ENCODE measurements around the gene KRT13.

Gene KRT13

DNA sequence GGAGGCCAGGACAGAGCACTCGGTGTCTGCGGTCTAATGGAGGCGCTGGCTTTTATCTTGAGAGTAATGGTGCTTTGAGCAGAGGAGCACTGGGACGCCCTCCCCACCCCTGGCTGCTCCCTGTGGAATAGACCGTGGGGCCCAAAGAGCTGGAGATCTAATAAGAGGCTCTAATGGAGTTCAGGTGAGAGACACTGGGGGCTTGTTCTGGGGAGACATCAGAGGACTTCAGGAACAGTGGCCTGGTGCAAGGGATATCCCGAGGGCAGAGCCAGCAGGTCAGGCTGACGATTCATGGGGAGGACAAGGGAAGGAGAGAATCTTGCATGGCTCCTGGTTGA, 32.2 kb upstream of the KRT13 start:
- DNase-seq (ENCODE audit: low read depth in 2 of 2), result no peak

DNA sequence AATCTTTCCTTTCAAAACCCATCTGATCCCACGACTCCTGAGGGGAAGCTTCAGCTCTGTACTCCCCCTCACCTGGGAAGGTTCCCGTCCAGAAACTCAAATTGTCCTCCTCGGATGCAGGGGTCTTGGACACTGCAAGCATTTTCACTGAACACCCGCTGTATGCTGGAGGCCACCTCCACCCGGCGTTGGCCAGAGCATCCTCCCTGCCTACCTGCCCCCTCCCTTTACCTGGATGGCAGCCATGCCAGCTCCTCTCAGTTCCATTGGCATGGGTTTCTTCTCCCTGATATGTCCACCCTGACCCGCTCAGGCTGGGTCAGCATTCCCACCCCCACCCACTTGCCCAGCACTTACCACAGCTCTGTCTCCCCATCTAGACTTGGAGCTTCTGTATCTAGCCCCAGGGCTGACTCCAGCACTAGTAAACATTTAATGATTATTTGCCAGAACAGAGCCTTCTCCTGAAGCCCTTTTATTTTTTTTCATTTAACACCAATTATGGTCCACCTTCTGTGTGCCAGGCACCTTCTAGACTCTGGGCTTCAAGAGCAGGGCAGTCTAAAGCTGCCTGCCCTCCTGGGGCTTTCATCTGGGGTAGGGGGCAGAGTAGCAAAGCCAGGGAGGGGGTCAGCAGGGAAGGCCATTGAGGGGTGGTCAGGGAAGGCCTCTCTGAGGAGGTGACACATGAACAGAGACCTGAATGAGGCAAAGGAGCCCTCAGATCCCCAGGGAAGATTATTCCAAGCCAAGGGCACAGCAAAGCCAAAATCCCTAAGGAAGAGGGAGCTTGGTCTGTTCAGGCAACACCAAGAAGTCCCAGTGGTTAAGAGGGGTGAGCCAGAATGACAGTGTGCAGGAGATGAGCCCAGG, 31.6 kb upstream of the KRT13 start:
- no peak for DNase-seq (ENCODE audit: low read depth in 2 of 2)

DNA sequence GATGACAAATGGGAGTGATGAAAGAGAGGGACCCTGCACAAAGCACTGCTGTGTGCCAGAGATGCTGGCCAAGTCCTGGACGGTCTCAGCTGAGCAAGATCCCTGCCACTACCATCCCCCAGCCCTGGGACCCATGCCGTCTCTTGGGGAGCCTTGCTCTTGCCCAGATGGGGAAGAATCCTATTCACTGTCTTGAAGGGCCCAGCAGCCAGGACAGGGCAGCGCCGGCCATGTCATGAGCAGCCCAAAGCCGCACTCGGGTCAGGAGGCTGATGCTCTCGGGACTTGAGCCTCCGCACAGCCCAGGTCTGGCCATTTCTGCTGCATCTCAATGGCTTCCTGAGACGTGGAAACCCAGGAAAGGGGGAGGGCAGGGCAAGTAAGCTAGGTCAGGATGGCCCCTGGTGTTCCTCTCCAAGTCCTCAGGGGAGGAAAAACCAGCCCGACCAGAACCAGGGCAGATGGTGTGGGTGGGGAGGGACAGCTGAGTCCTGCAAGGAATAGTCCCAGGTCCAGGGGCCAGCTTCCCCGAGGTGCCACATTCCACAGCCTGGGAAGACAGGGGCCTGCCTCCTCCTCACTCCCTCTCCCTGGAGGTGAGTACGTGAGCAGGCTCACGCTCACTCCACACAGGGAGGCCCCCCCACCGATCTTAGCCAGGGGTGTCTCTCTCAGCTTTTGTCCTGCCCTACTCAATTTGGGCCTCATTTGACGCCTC, 30.5 kb upstream of the KRT13 start:
- no peak for DNase-seq (ENCODE audit: low read depth in 2 of 2)

DNA sequence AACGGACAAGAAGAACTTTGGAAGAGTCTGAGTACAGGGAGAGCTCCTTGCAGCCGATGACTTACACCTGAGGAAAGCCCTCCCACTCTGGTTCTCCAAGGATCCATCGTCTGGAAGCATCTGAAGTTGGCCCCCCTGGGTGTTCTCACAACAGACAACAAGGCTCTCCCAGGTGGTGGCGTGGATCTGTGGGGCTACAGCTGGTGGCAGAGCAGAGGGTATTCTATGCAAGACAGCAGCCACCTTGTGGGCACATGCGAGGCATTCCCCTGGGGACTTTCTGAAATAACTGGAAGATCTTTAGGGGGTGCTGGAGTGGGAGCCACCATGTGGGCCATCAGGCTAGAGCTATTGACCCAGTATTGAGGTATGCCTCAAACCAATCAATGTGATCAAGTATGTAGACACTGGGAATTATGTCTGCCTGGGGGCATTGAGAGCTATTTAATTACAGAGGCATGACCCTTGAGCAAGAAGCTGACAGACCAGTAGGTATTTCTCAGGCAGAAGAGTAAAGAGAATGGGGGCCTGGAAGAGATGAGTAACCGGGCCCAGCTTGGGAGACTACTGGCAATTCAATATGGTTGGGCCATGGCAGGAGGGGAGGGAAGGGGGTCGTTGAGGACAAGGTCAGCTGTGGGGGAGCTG, 29.6 kb upstream of the KRT13 start:
- DNase-seq (ENCODE audit: low read depth in 2 of 2), result no peak

DNA sequence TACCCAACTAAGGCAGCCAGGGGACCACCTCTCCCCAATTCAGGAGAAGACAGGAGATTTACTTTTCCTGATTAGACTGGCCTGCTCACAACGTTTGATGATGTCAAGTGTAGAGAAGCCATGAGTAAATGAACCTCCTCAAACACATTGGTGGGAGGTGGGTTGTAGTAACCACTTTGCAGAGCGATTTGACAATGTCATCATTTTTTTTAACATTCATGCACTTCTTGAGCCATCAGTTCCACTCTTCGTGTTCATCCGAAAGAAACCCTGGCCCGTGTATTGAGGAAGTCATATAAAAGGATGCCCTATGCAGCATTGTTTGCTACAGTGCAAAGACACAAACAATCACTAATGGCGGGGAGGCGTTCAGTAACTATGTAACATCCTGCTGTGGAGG, 28.2 kb upstream of the KRT13 start:
- no peak for DNase-seq (ENCODE audit: low read depth in 2 of 2)

DNA sequence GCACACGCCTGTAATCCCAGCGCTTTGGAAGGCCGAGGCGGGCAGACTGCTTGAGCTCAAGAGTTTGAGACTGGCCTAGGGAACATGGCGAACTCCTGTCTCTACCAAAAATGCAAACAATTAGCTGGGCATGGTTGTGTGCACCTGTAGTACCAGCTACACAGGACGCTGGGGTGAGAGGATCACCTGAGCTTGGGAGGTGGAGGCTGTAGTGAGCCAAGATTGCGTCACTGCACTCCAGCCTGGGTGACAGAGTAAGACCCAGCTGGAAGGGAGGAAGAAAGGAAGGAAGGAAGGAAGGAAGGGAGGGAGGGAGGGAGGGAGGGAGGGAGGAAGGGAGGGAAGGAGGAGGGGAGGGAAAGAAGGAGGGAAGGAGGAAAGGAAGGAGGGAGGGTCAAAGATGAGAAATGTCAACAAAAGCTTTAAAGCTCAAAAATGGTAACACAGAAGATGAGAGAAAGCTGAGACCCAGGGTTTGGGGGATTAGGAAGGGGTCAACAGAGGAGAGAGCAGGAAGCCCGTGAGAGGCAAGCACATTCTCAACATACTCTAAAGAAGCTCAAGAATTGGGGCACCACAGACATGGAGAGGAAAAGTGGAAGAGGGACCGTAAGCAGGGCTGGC, 27.6 kb upstream of the KRT13 start:
- DNase-seq (ENCODE audit: low read depth in 2 of 2), result no peak

DNA sequence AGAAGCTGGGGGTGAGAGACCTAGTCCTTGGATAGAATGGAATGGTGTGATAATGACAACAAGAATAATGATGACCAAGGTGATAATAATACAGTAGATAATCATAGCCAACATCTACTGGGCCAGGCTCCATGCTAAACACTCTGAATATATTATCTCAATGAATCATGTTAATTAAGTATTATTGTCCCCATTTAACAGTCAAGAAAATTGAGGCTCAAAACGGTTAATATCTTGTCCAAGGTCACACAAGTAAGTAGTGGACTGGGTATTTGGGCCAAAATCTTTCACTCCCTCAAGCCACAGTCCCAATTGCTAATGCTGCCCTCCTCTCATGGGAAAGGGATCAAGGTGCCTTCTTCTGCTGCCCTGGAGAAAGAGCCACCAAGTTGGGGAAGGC, 26.6 kb upstream of the KRT13 start:
- DNase-seq (ENCODE audit: low read depth in 2 of 2), result no peak

DNA sequence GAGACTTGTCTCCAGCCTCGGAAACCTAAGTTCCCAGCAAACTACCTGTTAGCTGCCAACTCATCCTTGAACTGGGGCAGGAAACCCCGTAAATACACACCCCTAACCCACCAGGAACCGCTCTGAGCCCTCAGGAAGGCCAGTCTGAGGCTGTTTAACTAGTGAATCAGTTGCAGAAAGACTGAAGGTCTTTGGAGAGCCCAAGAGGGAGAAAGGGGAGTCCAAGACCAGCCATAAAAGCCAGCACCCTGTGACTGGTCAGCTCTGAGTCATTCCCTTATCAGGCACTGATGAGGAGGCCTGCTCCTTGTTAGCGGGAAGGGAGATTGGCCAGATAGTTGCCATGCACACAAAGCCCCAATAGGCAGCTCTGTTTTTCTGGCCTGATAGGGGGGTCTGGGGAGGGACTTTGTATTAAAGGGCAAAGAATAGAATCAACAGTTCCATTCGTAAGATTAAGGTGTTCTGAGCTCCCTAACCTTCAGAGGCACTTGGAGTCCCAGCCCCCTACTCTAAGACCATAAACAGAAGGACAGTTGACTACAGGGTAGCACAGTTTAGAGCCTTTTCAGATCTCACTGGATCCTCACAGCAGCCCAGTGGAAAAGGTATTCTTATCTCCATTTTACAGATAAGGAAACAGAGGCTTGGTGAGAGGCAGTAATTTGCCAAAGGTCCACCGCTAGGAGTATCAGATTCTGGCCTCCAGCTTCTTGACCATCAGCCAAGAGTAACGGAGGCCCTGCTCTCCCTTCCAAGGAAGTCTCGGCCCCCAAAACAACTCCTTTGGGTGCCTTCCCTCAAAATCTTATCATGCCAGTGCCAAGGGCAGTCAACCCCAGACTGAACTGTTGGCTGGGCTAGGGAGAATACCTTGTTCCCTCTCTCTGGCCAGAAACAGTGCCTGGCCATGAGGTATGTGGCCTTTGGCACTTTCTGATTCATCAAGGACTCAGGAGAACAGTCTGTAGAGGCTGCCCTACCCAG, 24.9 kb upstream of the KRT13 start:
- no peak for DNase-seq (ENCODE audit: low read depth in 2 of 2)

DNA sequence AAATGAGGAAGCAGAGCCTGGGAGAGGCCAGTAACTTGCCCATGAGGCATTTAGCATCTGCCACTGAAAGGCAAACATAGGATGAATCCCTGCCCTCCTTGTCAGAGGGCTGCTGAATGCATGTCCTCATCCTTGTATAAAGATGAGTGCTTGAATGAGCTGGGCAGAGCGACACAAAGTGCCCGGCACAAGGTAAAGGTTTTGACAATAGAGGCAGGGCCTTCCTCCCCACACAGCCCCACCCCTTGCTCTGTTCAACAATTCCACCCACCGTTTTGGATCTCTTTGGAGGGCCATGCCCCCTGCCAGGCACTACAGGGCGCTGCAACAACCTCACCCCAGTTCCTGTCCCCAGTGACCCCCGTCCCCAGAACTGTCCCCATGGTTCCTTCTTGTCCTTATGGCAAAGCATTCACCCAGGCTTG, 24.1 kb upstream of the KRT13 start:
- DNase-seq (ENCODE audit: low read depth in 2 of 2), result no peak

DNA sequence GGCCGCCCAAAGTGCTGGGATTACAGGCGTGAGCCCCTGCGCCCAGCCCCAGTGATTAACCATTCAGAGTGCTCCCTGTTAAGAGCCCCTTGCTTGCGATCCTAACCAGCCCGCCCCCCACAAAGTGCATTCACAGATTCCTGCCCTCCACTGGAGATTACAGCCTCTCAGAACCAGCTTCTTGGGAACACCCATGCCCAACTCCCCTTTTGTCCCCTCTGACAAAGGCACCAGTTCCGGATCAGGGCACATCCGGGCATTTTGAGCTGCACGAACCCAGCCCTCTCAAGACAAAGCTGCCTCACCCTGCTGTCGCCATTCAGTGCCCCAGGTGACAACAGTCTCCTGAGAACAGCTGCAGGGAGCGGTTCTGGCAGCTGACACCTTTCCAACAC, 23.5 kb upstream of the KRT13 start:
- no peak for DNase-seq (ENCODE audit: low read depth in 2 of 2)

DNA sequence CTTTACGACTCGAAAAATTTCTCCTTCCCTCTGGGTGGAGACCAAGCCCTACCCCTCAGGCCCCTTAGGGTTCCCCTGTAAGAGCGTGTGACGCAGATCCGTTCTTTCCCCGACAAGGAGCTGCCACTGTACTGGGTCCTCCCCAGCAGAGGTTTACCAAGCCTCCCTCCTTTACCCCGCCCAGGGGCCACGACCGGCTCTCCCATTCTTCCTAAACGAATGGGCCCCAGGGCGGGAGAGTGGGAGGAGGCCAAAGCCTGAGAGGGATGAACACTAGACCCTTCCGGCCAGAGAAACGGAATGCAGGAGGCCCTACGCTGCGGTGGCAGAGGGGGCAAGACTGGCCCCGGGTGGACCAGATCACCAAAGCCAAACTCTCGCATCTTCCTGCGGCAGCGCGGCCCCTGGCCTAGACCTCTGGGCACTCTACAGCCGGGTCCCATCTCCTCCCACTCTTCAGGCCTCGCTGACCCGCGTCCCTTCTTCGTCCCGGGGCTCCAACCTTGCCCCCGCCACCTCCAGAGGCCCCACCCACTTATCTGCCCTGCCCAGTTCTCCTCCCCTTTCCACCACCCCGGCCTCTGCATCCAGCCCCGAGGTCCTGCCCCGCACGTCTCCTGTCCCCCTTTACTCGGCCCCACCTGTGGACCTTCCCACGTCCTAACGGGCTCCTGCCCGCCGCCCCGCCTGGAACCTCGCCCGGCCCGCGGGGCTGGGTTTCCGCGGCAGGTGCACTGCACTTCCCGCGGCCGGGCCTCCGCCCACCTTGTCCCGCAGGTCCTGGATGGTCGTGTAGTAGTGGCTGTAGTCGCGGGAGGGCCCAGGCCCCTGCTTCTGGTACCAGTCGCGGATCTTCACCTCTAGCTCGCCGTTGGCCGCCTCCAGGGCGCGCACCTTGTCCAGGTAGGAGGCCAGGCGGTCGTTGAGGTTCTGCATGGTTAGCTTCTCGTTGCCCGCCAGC, 21.9 kb upstream of the KRT13 start:
- DNase-seq (ENCODE audit: low read depth in 2 of 2), result no peak

DNA sequence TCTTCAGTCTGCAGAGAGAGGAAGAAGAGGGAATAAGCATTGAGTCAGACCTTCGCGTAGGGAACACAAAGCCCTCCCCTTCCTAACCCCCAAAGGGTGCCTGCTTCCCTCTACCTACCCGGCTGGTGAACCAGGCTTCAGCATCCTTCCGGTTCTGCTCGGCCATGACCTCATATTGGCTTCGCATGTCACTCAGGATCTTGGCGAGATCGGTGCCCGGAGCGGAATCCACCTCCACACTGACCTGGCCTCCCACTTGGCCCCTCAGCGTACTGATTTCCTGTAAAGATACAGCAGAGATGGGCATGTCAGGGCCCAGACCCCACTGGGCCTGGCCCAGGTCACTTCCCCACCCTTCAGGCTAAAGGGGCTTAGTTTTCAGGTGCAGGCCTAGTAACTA, 18.8 kb upstream of the KRT13 start:
- no peak for DNase-seq (ENCODE audit: low read depth in 2 of 2)

DNA sequence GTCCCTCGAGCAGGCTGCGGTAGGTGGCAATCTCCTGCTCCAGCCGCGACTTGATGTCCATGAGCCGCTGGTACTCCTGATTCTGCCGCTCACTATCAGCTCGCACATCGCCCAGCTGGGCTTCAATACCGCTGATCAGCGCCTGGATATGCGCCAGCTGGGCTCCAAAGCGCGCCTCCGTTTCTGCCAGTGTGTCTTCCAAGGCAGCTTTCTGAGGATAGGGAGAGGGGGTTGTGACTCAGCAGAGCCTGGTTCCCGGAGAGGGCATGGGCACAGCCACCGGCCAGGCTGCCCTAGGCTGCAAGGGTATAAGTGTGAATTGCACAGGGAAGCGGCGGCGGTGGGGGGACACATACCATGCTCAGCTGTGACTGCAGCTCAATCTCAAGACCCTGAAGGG, 18.4 kb upstream of the KRT13 start:
- DNase-seq (ENCODE audit: low read depth in 2 of 2), result no peak

DNA sequence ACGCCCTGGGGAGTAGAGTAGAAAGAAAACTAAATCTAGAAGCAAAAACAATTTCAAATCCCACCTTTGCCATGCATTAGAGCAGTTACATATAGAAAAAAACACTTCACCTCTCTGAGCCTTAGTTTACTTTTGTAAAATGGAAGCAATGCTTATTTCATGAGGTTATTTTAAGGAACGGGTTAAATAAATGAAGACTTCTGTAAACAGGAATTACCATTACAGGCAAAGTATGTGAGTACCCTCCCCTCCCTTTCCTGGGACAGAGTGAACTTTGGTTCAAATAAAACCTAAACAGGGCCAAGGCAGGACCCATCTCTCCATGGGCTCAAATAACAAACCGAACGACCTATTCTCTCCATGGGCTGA, 17.8 kb upstream of the KRT13 start:
- no peak for DNase-seq (ENCODE audit: low read depth in 2 of 2)

DNA sequence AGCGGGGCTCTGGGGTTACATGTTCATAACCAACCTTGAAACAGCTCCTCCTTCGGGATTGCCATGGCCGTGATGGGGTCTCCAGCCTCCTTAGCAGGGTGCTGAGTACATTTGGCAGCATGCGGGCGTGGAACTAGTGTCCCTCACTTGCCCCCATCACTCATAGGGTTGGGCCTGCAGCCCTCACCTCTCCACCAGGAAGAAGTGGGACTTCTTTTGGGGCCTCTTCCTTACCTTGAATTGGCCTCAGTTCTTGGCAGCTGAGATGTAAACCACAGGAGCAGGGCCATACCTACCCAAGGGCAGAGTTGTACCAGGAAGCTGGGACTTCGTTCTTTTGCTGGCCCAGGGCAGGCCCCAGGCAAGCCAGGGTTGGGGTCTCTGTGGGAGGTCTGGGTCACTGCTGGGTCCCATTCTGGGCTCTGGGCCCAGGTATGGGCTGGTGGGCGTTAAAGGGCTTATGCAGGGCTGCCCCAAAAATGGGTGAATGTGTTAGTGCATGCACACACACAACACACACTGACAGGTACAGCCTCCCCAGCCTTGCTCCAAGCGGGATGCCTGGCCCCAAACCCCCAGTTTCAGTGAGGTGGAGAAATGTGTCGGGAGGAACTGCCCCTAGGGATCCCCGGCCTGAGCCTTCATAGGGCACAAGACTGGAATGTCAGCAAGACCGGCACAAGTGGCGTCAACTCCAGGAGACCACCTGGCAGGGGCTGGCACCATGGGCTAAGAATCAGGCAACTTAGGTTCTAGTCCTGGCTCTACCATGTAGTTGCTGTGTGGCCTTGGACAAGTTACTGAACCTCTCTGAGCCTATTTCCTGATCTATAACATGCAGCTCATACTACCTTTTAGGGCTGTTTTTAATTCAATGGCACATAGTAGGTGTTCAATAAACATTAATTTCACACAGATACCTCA, 17.2 kb upstream of the KRT13 start:
- no peak for DNase-seq (ENCODE audit: low read depth in 2 of 2)

DNA sequence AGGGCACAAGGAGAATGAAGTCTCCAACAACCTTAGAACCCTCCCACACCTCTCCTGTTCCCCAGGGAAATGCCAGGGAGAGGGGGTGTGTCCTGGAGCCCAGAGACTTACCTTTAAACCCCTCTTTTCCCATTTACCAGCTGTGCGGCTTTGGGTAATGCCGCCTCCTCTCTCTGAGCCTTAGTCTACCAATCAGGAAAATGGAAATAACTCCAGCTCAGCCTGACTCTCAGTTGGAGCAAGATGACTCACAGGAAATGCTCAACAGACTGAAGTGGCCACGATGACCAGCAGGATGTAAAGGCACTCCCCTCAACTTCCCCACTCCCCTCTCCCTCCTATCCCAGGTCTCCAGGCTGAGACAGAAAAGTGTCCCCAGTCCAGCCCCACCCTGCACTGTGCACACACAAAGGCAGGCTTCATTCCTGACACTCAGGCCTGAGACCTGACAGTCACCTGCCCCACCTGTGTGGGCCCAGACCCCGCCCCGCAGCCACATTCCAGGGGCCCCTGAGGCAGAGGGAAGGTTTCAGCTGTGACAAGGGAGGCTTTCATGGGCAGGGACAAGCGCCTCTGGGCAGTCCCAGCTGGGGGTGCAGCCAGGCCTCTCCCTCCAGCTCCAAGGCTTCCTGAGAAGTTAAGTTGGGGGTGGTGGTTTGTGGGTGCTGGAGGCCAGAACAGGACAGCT, 16.3 kb upstream of the KRT13 start:
- no peak for DNase-seq (ENCODE audit: low read depth in 2 of 2)

DNA sequence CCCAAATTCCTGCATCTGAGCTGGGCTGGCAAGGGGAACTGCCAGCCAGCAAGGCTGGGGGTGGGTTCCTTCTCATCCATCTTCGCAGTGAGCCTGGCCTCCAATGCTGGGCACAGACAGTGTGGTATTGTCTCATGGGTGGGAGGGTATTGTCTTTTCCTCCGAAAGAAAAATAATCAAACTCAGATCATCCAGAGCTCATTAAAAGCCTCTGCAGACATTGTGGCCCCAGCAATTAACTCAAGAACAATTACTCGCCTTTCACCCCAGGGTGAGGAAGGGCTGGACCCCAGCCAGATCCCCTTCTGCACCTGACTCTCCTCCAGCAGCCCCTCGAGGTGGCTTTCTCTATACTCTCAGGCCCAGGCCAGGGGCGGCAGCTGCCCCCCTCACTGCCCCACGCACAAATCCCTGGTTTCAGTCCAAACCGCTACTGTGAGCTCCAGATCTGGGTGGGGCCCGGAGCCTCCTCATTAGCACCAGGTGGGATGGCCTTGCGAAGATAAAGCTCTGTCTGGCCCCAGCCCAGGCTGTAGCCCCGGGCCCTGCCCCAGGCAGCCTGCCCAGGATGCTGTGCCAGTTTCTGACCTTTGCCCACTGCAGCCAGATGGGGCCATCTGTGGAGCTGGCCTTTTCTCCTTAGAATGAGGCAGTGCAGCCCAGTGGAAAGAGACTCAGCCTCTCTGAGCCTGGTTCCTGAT, 15.6 kb upstream of the KRT13 start:
- no peak for DNase-seq (ENCODE audit: low read depth in 2 of 2)
